Trophoblast cell (in vitro differentiated cells and primary cell): Measurements from ENCODE around the gene SULT1A4. TPM values are rescaled to one million over a fixed set of nuclear protein-coding genes. Genes with fewer than 3 reads are reported as not detected.
"Not testable (repeated sequence)": the region's sequence is repeated elsewhere in the genome, so short reads cannot be mapped to it uniquely, and the experiment has no call there.

Source experiments
- DNase-seq, 2 donors: peaks; one replicate each; pipeline ENCODE4 v3.0.0-alpha.2; 2016
- H2AFZ ChIP-seq: 2 replicates; pipeline ENCODE4 v1.6.1; 2013; ENCODE audit warnings: low read length, moderate library complexity, mild to moderate bottlenecking; ENCODE audit not compliant: insufficient read depth, poor library complexity
- H2AK5ac ChIP-seq: 2 replicates; pipeline ENCODE4 v1.6.1; 2013; ENCODE audit warnings: mild to moderate bottlenecking, low read length
- H2BK120ac ChIP-seq: 2 replicates; pipeline ENCODE4 v1.6.1; 2013; ENCODE audit warnings: low read length, mild to moderate bottlenecking, moderate library complexity; ENCODE audit not compliant: insufficient read depth, poor library complexity
- H2BK12ac ChIP-seq: 2 replicates; pipeline ENCODE4 v1.6.1; 2013; ENCODE audit warnings: mild to moderate bottlenecking, low read length, moderate library complexity
- H2BK5ac ChIP-seq: 2 replicates; pipeline ENCODE4 v1.6.1; 2013; ENCODE audit warnings: low read length, low read depth, moderate library complexity, mild to moderate bottlenecking; ENCODE audit not compliant: poor library complexity
- H3K14ac ChIP-seq: 2 replicates; pipeline ENCODE4 v1.6.1; 2013; ENCODE audit warnings: mild to moderate bottlenecking, low read length
- H3K18ac ChIP-seq: 2 replicates; pipeline ENCODE4 v1.6.1; 2013; ENCODE audit warnings: mild to moderate bottlenecking, low read length
- H3K23ac ChIP-seq: 2 replicates; pipeline ENCODE4 v1.6.1; 2013; ENCODE audit warnings: low read length
- H3K27ac ChIP-seq: 2 replicates; pipeline ENCODE4 v1.5.1; 2013; ENCODE audit warnings: low read depth, mild to moderate bottlenecking, inconsistent platforms, low read length, moderate library complexity
- H3K27me3 ChIP-seq: 2 replicates; pipeline ENCODE4 v1.6.1; 2013; ENCODE audit warnings: inconsistent platforms, mild to moderate bottlenecking, low read length, moderate library complexity; ENCODE audit not compliant: insufficient read depth
- H3K36me3 ChIP-seq, 2 experiments: 1 replicate in 1 of 2; 2 replicates in 1 of 2; pipeline ENCODE4 v1.6.1; 2013; ENCODE audit warnings: low read length in 2 of 2, mild to moderate bottlenecking in 2 of 2, moderate library complexity in 1 of 2; ENCODE audit not compliant: insufficient read depth in 2 of 2, control insufficient read depth in 1 of 2
- H3K4ac ChIP-seq: 2 replicates; pipeline ENCODE4 v1.6.1; 2013; ENCODE audit warnings: low read depth, mild to moderate bottlenecking, low read length, moderate library complexity
- H3K4me1 ChIP-seq, 2 experiments: 1 replicate in 1 of 2; 2 replicates in 1 of 2; pipeline ENCODE4 v1.6.1; 2013; ENCODE audit warnings: low read length in 2 of 2, mild to moderate bottlenecking in 2 of 2, moderate library complexity in 1 of 2; ENCODE audit not compliant: insufficient read depth in 2 of 2, control insufficient read depth in 1 of 2
- H3K4me2 ChIP-seq: 2 replicates; pipeline ENCODE4 v1.6.1; 2013; ENCODE audit warnings: inconsistent platforms, mild to moderate bottlenecking, low read length, moderate library complexity
- H3K4me3 ChIP-seq: 2 replicates; pipeline ENCODE4 v1.5.1; 2013; ENCODE audit warnings: mild to moderate bottlenecking, low read depth, low read length, inconsistent platforms
- H3K79me1 ChIP-seq: one replicate; pipeline ENCODE4 v1.6.1; 2013; ENCODE audit warnings: low read length
- H3K79me2 ChIP-seq: 2 replicates; pipeline ENCODE4 v1.6.1; 2013; ENCODE audit warnings: low read length, mild to moderate bottlenecking; ENCODE audit not compliant: control insufficient read depth, insufficient read depth, poor library complexity
- H3K9ac ChIP-seq: 2 replicates; pipeline ENCODE4 v1.6.1; 2013; ENCODE audit warnings: mild to moderate bottlenecking, low read length
- H3K9me3 ChIP-seq: 2 replicates; pipeline ENCODE4 v1.6.1; 2013; ENCODE audit warnings: low read depth, mild to moderate bottlenecking, control low read depth, inconsistent platforms, low read length; ENCODE audit not compliant: insufficient read depth
- H4K12ac ChIP-seq: 2 replicates; pipeline ENCODE4 v1.6.1; 2013; ENCODE audit warnings: low read depth, mild to moderate bottlenecking, low read length, moderate library complexity
- H4K8ac ChIP-seq: 2 replicates; pipeline ENCODE4 v1.6.1; 2013; ENCODE audit warnings: low read depth, mild to moderate bottlenecking, low read length, moderate library complexity
- H4K91ac ChIP-seq: one replicate; pipeline ENCODE4 v1.6.1; 2013; ENCODE audit warnings: low read depth, mild to moderate bottlenecking, low read length, moderate library complexity
- WGBS: extraction: QIAGEN DNeasy Blood & Tissue Kit; methylation state at CpG from one replicate; pipeline ENCODE4 v1.1.7; 2013; ENCODE audit warnings: missing lambda C conversion rate; ENCODE audit not compliant: insufficient read length, insufficient coverage; ENCODE audit errors: extremely low coverage; 5-methylcytosine and 5-hydroxymethylcytosine counted together
- polyA plus RNA-seq: library from polyadenylated mRNA; stranded (reverse); fragments of 200-250 nt; gene quantifications from 2 replicates; pipeline ENCODE4 v1.2.3, GENCODE V29; 2013

Gene SULT1A4
- 5.4 TPM in 2 replicates for polyA plus RNA-seq

- WGBS, result no CpG with 5 or more reads among the region's 13 CpGs
- H2AK5ac ChIP-seq, DNase-seq, H4K8ac ChIP-seq, H3K23ac ChIP-seq, H3K79me2 ChIP-seq, H3K14ac ChIP-seq, H3K18ac ChIP-seq, H3K9me3 ChIP-seq, H3K4me1 ChIP-seq, H3K79me1 ChIP-seq, H2BK120ac ChIP-seq, H3K27me3 ChIP-seq, H4K91ac ChIP-seq, H2BK12ac ChIP-seq, H2BK5ac ChIP-seq, H3K27ac ChIP-seq, H4K12ac ChIP-seq, H3K9ac ChIP-seq, H3K4ac ChIP-seq, H3K4me3 ChIP-seq, H2AFZ ChIP-seq, H3K36me3 ChIP-seq, H3K4me2 ChIP-seq: not testable (repeated sequence)
Observed at GRCh38 chr16:29459706-29460646, at the start of gene SULT1A4. Gene SULT1A4, plus strand, starts transcription at chr16:29459913. Its CDS starts 1,473 bp downstream, at chr16:29461386.

- H3K23ac ChIP-seq, H3K4me1 ChIP-seq, H4K91ac ChIP-seq, H3K79me1 ChIP-seq, H4K8ac ChIP-seq, DNase-seq, H3K9ac ChIP-seq, H4K12ac ChIP-seq, H3K27ac ChIP-seq, H2BK12ac ChIP-seq, H3K79me2 ChIP-seq, H2BK5ac ChIP-seq, H3K36me3 ChIP-seq, H3K18ac ChIP-seq, H3K27me3 ChIP-seq, H2AK5ac ChIP-seq, H3K14ac ChIP-seq, H3K9me3 ChIP-seq, H3K4ac ChIP-seq, H3K4me2 ChIP-seq, H2BK120ac ChIP-seq, H2AFZ ChIP-seq, H3K4me3 ChIP-seq: not testable (repeated sequence)
- no CpG with 5 or more reads among the region's 2 CpGs for WGBS
Observed at GRCh38 chr16:29423587-29423986, 36.1 kb upstream of the SULT1A4 start.

- H3K27me3 ChIP-seq, H2BK120ac ChIP-seq: not testable (repeated sequence)
- WGBS, result no CpG with 5 or more reads among the region's 3 CpGs
Observed at GRCh38 chr16:29425390-29425789, 34.3 kb upstream of the SULT1A4 start.

GRCh38 chr16:29453754-29454153 lies 6.0 kb upstream of the SULT1A4 start:
- not testable (repeated sequence) for H3K4me2 ChIP-seq, H3K27me3 ChIP-seq, H3K79me1 ChIP-seq, DNase-seq, H3K4me1 ChIP-seq, H3K27ac ChIP-seq, H2BK120ac ChIP-seq, H4K12ac ChIP-seq, H3K79me2 ChIP-seq, H4K8ac ChIP-seq, H3K23ac ChIP-seq, H4K91ac ChIP-seq, H2BK12ac ChIP-seq, H3K36me3 ChIP-seq, H3K18ac ChIP-seq, H2AFZ ChIP-seq, H3K14ac ChIP-seq, H2AK5ac ChIP-seq, H3K4me3 ChIP-seq, H3K9me3 ChIP-seq, H3K4ac ChIP-seq, H3K9ac ChIP-seq, H2BK5ac ChIP-seq
- no CpG with 5 or more reads among the region's 21 CpGs for WGBS

More at GRCh38 chr16:29425390-29425789, 34.3 kb upstream of the SULT1A4 start:
- H3K79me2 ChIP-seq, H3K4me2 ChIP-seq, DNase-seq, H2AK5ac ChIP-seq, H4K12ac ChIP-seq, H3K79me1 ChIP-seq, H3K4me1 ChIP-seq, H4K91ac ChIP-seq, H3K36me3 ChIP-seq, H3K9ac ChIP-seq, H3K18ac ChIP-seq, H2AFZ ChIP-seq, H3K27ac ChIP-seq, H2BK5ac ChIP-seq, H3K23ac ChIP-seq, H2BK12ac ChIP-seq, H4K8ac ChIP-seq, H3K4me3 ChIP-seq, H3K4ac ChIP-seq, H3K14ac ChIP-seq, H3K9me3 ChIP-seq: not testable (repeated sequence)
